BE2C (cell line): Measurements from ENCODE around the gene TUBB.
"Not testable (repeated sequence)": the region's sequence is repeated elsewhere in the genome, so short reads cannot be mapped to it uniquely, and the experiment has no call there.

Experiments
- DNase-seq: peaks from one replicate; pipeline ENCODE4 v3.0.0-alpha.2; 2020
- H3K27me3 ChIP-seq: fragments of 250-450 bp; sonication (Bioruptor Pico); 2 replicates; pipeline ENCODE4 v1.5.1; 2020; ENCODE audit warnings: mild to moderate bottlenecking
- H3K36me3 ChIP-seq: fragments of 250-450 bp; sonication (Bioruptor Pico); 2 replicates; pipeline ENCODE4 v1.5.1; 2020; ENCODE audit warnings: mild to moderate bottlenecking
- H3K4me1 ChIP-seq: fragments of 250-450 bp; sonication (Bioruptor Pico); 2 replicates; pipeline ENCODE4 v1.5.1; 2020
- H3K4me3 ChIP-seq: 2 replicates; pipeline ENCODE4 v1.5.1; 2011; ENCODE audit warnings: low read depth, low read length
- H3K9me3 ChIP-seq: fragments of 250-450 bp; sonication (Bioruptor Pico); 2 replicates; pipeline ENCODE4 v1.5.1; 2020
- TF ChIP-seq, protein P1 (sequence below): IDR thresholded peaks from 2 replicates; pipeline ENCODE4 v1.5.1; 2012; ENCODE audit warnings: mild to moderate bottlenecking, low read depth, low read length

Gene TUBB

DNA sequence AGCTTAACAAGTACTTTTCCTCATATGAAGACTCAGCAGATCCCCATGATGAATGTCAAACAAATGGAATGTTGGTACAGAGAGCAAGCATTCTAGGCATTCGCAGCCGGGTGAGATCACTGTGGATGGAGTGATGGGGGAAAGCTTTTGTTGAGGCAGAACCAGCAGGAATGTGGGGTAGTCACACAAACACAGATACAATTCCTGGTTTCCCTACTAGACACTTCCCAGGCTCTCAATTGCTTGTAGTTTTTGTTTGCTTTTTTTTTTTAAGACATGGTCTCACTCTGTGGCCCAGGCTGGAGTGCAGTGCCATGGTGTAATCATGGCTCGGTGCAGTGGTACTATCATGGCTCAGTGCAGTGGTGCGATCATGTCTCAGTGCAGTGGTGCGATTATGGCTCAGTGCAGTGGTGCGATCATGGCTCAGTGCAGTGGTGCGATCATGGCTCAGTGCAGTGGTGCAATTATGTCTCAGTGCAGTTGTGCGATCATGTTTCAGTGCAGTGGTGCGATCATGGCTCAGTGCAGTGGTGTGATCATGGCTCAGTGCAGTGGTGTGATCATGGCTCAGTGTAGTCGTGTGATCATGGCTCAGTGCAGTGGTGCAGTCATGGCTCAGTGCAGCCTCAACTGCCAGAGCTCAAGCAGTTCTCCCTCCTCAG is 39.6 kb downstream of the TUBB start:
- Histone ChIP-seq H3K27me3 (no peaks in the 10 kb centered on the region), H3K36me3 (no peaks in the 10 kb centered on the region), H3K4me3 (no peak overlapping the region), H3K4me1 (peaks cover 5% of the 10 kb centered on the region; the same call in 1 of the 2 replicates), H3K9me3 (no peaks in the 10 kb centered on the region)
- DNase-seq = no peak
- TF ChIP-seq, protein P1, sequence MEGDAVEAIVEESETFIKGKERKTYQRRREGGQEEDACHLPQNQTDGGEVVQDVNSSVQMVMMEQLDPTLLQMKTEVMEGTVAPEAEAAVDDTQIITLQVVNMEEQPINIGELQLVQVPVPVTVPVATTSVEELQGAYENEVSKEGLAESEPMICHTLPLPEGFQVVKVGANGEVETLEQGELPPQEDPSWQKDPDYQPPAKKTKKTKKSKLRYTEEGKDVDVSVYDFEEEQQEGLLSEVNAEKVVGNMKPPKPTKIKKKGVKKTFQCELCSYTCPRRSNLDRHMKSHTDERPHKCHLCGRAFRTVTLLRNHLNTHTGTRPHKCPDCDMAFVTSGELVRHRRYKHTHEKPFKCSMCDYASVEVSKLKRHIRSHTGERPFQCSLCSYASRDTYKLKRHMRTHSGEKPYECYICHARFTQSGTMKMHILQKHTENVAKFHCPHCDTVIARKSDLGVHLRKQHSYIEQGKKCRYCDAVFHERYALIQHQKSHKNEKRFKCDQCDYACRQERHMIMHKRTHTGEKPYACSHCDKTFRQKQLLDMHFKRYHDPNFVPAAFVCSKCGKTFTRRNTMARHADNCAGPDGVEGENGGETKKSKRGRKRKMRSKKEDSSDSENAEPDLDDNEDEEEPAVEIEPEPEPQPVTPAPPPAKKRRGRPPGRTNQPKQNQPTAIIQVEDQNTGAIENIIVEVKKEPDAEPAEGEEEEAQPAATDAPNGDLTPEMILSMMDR = no peak

DNA sequence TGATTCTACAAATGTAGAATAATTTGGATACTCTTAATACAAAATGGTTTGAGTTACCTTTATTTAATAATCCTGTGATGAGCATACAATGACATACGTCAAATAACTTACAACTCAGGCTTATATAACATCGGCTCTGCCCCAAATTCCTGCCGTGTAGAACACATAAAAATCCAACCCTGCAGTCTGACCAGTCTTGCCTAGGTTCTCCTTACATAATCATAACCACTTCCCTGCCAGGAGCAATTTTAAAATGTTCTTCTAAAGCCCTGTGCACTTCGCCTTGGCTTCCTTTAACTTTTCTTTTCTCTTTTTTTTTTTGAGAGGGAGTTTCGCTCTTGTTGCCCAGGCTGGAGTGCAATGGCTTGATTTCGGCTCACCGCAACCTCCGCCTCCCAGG is 40.4 kb downstream of the TUBB start:
- DNase-seq = no peak
- H3K27me3 ChIP-seq = no peaks in the 10 kb centered on the region
- peaks cover 5% of the 10 kb centered on the region; the same call in 1 of the 2 replicates for H3K4me1 ChIP-seq
- H3K4me3 ChIP-seq = no peak overlapping the region
- no peaks in the 10 kb centered on the region for H3K36me3 ChIP-seq
- no peaks in the 10 kb centered on the region for H3K9me3 ChIP-seq
- TF ChIP-seq, protein P1 = no peak

DNA sequence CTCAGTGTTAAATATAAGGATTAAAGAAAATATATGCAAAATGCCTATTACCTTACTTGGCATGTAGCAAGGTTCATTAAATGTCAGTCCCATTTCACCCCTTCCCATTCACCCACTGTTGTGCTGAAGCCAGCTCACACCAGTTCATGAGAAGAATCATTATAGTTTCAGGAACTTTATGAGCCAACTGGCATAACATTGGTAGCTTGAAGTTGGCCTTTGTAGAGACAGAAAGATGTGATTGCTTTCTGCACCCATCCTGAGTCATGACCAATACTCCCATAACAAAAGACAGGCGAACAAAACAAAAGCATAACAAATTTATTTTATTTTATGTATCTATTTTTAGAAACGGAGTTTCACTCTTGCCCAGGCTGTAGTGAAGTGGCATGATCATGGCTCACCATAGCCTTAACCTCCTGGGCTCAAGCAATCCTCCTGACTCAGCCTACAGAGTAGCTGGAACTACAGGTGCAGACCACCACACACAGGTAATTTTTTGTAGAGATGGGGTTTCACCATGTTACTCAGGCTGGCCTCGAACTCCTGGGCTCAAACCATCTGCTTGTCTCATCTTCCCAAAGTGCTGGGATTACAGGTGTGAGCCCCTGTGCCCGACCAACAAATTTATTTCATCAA is 41.8 kb downstream of the TUBB start:
- H3K4me3 ChIP-seq = no peak overlapping the region
- no peaks in the 10 kb centered on the region for H3K9me3 ChIP-seq
- no peaks in the 10 kb centered on the region for H3K27me3 ChIP-seq
- H3K36me3 ChIP-seq = no peaks in the 10 kb centered on the region
- DNase-seq = no peak
- TF ChIP-seq, protein P1 = no peak
- H3K4me1 ChIP-seq = peaks cover 5% of the 10 kb centered on the region; the same call in 1 of the 2 replicates

DNA sequence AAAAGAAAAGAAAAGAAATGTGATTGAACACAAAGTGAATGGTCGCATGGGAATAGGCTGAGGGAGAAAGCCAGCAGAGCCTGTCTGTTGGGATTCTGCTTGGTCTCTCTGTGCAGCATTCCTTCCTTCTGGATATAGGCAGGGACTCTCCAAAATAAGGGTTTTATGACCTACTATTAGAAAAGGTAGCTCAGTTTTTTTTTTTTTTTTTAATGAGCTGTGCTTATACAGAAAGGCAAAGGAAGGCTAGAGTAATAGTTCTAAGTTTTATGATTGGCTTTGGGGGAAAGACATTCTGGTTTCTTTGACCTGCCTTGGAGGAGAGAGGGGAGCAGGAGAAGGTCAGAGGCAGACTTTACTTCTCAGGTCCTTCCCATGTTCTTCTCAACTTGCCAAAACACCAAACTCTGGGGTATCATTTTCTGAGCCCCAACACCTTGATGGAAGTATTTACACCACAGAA is 43.0 kb downstream of the TUBB start:
- Histone ChIP-seq H3K9me3 (no peaks in the 10 kb centered on the region), H3K4me3 (no peak overlapping the region), H3K36me3 (no peaks in the 10 kb centered on the region), H3K4me1 (peaks cover 5% of the 10 kb centered on the region; the same call in 1 of the 2 replicates), H3K27me3 (no peaks in the 10 kb centered on the region)
- DNase-seq = no peak
- TF ChIP-seq, protein P1 = no peak

DNA sequence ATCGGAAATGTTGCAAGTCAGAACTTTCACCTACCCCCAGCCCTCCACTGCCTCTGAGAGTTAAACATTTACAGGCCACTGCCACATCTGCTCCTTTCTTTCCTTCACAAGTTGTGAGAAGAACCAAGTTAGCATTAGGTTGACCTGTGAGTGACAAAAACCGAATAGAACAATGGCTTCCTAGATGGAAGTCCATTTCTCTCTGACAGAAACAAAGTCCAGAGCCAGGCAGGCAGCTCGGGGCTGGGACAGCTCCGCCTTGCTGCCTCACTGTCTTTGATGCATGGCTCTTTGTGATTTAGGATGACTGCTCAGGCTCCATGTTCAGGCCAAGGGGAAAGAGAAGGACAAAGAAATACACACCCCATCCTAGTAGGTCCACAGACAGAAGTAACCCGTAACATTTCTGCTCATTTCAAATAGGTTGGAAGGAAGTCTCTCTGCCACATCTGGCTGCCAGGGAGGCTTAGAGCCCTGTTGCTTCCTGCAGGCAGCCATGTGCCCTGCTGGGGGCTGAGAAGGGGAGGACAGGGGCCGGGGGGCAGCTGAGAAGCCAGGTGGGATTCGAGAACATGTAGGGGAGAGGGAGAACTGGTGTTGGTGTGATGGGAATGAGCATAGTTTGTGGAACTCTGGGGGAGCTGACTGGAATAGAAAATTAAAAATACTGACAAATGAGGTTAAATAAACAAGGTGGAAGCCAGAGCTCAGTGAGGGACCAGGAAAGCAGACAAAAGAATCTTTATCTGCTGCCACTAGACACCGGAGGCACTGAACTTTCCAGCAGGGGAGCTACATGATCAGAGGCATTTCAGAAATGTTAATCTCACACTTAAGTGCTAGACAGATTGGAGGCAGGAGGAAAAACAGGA is 43.7 kb downstream of the TUBB start:
- H3K4me3 ChIP-seq = no peak overlapping the region
- no peak for DNase-seq

DNA sequence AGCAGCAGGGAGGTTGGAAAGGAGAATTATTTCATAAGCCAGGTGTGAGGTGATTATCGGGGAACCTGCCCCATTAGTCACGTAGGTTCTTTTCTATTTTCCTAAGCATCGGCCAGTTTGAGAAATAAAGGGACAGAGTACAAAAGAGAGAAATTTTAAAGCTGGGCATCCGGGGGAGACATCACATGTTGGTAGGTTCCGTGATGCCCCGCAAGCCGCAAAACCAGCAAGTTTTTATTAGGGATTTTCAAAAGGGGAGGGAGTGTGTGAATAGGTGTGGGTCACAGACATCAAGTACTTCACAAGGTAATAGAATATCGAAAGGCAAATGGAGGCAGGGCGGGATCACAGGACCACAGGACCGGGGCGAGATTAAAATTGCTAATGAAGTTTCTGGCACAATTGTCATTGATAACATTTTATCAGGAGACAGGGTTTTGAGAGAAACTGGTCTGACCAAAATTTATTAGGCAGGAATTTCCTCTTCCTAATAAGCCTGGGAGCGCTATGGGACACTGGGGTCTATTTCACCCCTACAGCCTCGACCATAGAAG is 44.4 kb downstream of the TUBB start:
- not testable (repeated sequence) for H3K27me3 ChIP-seq, H3K9me3 ChIP-seq, DNase-seq, H3K4me3 ChIP-seq, H3K36me3 ChIP-seq
- H3K4me1 ChIP-seq = peaks cover 11% of the 10 kb centered on the region

More for the DNA sequence above, 43.7 kb downstream of the TUBB start:
- TF ChIP-seq, protein P1 = no peak
- Histone ChIP-seq H3K9me3 (no peaks in the 10 kb centered on the region), H3K4me1 (peaks cover 5% of the 10 kb centered on the region; the same call in 1 of the 2 replicates), H3K36me3 (no peaks in the 10 kb centered on the region), H3K27me3 (no peaks in the 10 kb centered on the region)

DNA sequence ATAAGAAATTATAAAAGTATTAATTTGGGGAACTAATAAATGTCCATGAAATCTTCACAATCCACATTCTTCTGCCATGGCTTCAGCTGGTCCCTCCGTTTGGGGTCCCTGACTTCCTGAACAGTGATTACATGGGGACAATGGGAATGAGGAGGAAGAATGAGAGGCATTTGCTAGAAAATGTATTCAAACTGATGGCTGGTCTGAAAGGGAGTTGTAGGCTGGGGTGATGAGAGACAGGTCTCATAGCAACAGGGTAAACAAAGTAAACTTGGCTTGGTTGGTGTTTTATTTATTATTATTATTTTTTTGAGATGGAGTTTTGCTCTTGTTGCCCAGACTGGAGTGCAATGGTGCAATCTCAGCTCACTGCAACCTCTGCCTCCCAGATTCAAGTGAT is 45.3 kb downstream of the TUBB start:
- H3K4me3 ChIP-seq, H3K27me3 ChIP-seq, DNase-seq, H3K9me3 ChIP-seq, H3K36me3 ChIP-seq: not testable (repeated sequence)
- H3K4me1 ChIP-seq = peaks cover 19% of the 10 kb centered on the region
